Neuronal stem cell (in vitro differentiated cells): ENCODE data around the gene ODAD3.

Source experiments
- DNase-seq: peaks from one replicate; pipeline ENCODE4 v3.0.0-alpha.2; 2013; ENCODE audit warnings: low spot score
- H2AFZ ChIP-seq: one replicate; pipeline ENCODE4 v1.6.1; 2013; ENCODE audit warnings: mild to moderate bottlenecking, low read length, inconsistent platforms
- H2AK5ac ChIP-seq: 2 replicates; pipeline ENCODE4 v1.6.1; 2013; ENCODE audit warnings: low read depth, mild to moderate bottlenecking, inconsistent platforms, low read length, moderate library complexity, mixed read lengths
- H2BK120ac ChIP-seq: 2 replicates; pipeline ENCODE4 v1.6.1; 2013; ENCODE audit warnings: low read depth, mild to moderate bottlenecking, inconsistent platforms, low read length, moderate library complexity, mixed read lengths
- H2BK12ac ChIP-seq: one replicate; pipeline ENCODE4 v1.6.1; 2013; ENCODE audit warnings: low read length, inconsistent platforms
- H2BK15ac ChIP-seq: 2 replicates; pipeline ENCODE4 v1.6.1; 2013; ENCODE audit warnings: mild to moderate bottlenecking, low read length, inconsistent platforms, mixed read lengths
- H2BK5ac ChIP-seq: one replicate; pipeline ENCODE4 v1.6.1; 2013; ENCODE audit warnings: inconsistent platforms, mild to moderate bottlenecking, low read length, moderate library complexity
- H3K14ac ChIP-seq: one replicate; pipeline ENCODE4 v1.6.1; 2013; ENCODE audit warnings: low read length, inconsistent platforms
- H3K18ac ChIP-seq: 2 replicates; pipeline ENCODE4 v1.6.1; 2013; ENCODE audit warnings: low read length, inconsistent platforms
- H3K23ac ChIP-seq: 2 replicates; pipeline ENCODE4 v1.6.1; 2013; ENCODE audit warnings: low read depth, mild to moderate bottlenecking, mixed read lengths, low read length, inconsistent platforms; ENCODE audit not compliant: poor library complexity
- H3K27ac ChIP-seq: replicated peaks from 3 replicates; pipeline ENCODE4 v1.5.1; 2013; ENCODE audit warnings: low read length, inconsistent platforms
- H3K27me3 ChIP-seq, 3 experiments: 2 replicates each; pipeline ENCODE4 v1.6.1; 2013; ENCODE audit warnings: low read length in 3 of 3, mild to moderate bottlenecking in 2 of 3, inconsistent platforms in 1 of 3, low read depth in 1 of 3, mixed read lengths in 1 of 3, moderate library complexity in 1 of 3; ENCODE audit not compliant: control insufficient read depth in 3 of 3, insufficient read depth in 3 of 3
- H3K36me3 ChIP-seq, 2 donors: replicated peaks in 1 of 2; 2 replicates each; pipeline ENCODE4 v1.6.1; 2013; ENCODE audit warnings: low read length in 2 of 2; ENCODE audit not compliant: control insufficient read depth in 2 of 2, insufficient read depth in 2 of 2
- H3K4ac ChIP-seq: 2 replicates; pipeline ENCODE4 v1.6.1; 2013; ENCODE audit warnings: inconsistent platforms, mild to moderate bottlenecking, low read length, moderate library complexity
- H3K4me1 ChIP-seq, 2 donors: 1 replicate in 1 of 2; 2 replicates in 1 of 2; pipeline ENCODE4 v1.6.1; 2013; ENCODE audit warnings: low read length in 2 of 2, low read depth in 1 of 2; ENCODE audit not compliant: control insufficient read depth in 2 of 2, insufficient read depth in 1 of 2
- H3K4me2 ChIP-seq: one replicate; pipeline ENCODE4 v1.6.1; 2013; ENCODE audit warnings: mild to moderate bottlenecking, low read length, inconsistent platforms; ENCODE audit not compliant: insufficient read depth, poor library complexity, severe bottlenecking
- H3K4me3 ChIP-seq, 2 donors: 2 replicates each; pipeline ENCODE4 v1.5.1; 2013; ENCODE audit warnings: low read length in 2 of 2, mild to moderate bottlenecking in 2 of 2, inconsistent platforms in 1 of 2, moderate library complexity in 1 of 2
- H3K79me1 ChIP-seq: one replicate; pipeline ENCODE4 v1.6.1; 2013; ENCODE audit warnings: low read depth, mild to moderate bottlenecking, inconsistent platforms, low read length, moderate library complexity
- H3K9ac ChIP-seq: one replicate; pipeline ENCODE4 v1.6.1; 2013; ENCODE audit warnings: mild to moderate bottlenecking, low read depth, low read length, inconsistent platforms; ENCODE audit not compliant: poor library complexity
- H3K9me3 ChIP-seq, 2 donors: replicated peaks in 1 of 2; 2 replicates each; pipeline versions ENCODE3 to v1.6.1; 2013; ENCODE audit warnings: low read length in 2 of 2, mild to moderate bottlenecking in 2 of 2, inconsistent platforms in 1 of 2, low read depth in 1 of 2, mixed read lengths in 1 of 2, moderate library complexity in 1 of 2; ENCODE audit not compliant: control insufficient read depth in 2 of 2, insufficient read depth in 1 of 2
- H4K8ac ChIP-seq: one replicate; pipeline ENCODE4 v1.6.1; 2013; ENCODE audit warnings: low read depth, mild to moderate bottlenecking, inconsistent platforms, low read length, moderate library complexity
- H4K91ac ChIP-seq: one replicate; pipeline ENCODE4 v1.6.1; 2013; ENCODE audit warnings: low read length, low read depth, mild to moderate bottlenecking, inconsistent platforms; ENCODE audit not compliant: poor library complexity
- WGBS, 2 donors: extraction: QIAGEN DNeasy Blood & Tissue Kit; methylation state at CpG; one replicate each; pipeline ENCODE4 v1.1.7; 2013; ENCODE audit warnings: missing lambda C conversion rate in 2 of 2, mixed read lengths in 1 of 2; ENCODE audit not compliant: insufficient read length in 2 of 2, insufficient replicate concordance in 1 of 2; ENCODE audit errors: extremely low coverage in 2 of 2; 5-methylcytosine and 5-hydroxymethylcytosine counted together

Gene ODAD3

DNA sequence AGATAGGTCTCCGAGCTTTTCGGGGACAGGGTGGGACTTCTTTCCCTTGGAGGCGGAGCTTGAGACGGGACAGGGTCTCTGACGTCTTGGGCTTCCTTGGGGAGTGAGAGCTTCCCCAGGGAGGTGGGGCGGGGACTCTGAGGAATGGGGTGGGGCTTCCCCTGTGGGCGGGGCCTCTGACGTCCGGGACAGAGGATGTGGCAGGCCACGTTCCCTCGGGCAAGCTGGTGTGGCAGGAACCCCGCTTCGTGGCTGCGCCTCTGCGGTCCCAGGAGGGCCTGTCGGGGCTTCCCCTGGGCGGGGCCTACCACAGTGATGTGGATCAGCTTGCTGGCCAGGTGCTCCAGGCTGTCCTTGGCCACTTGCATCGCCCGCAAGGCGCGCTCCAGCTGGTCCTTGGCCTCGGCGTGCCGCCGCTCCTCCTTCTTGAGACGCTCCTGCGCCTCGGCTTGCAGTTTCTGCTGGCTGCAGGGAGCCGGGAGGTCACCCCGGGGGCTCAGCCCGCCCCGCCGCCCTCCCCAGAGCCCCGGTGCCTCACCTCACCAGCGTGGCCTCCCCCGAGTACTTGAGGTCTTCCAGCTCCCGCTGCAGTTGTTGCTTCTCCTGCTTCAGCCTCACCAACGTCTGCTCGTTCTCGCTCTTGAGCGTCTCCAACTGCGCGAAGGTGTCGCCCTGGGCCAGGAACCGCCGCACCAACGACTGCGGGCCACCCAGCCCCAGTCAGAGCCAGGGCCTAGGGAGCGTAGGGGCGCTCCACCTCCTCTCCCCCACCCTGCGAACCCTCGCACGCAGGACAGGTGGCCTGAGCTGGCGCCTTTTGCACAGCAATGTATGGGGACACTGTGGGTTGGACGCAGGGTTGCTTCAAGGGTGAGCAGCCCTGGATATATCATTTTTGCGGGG, 12.5 kb downstream of the ODAD3 start:
- Histone ChIP-seq H3K27me3 (peaks cover 44 to 68% (median 64%) of the 10 kb centered on the region in 3 experiments), H2AK5ac (peak overlapping the region; percentile 75)
- DNase-seq: peak; percentile 17

DNA sequence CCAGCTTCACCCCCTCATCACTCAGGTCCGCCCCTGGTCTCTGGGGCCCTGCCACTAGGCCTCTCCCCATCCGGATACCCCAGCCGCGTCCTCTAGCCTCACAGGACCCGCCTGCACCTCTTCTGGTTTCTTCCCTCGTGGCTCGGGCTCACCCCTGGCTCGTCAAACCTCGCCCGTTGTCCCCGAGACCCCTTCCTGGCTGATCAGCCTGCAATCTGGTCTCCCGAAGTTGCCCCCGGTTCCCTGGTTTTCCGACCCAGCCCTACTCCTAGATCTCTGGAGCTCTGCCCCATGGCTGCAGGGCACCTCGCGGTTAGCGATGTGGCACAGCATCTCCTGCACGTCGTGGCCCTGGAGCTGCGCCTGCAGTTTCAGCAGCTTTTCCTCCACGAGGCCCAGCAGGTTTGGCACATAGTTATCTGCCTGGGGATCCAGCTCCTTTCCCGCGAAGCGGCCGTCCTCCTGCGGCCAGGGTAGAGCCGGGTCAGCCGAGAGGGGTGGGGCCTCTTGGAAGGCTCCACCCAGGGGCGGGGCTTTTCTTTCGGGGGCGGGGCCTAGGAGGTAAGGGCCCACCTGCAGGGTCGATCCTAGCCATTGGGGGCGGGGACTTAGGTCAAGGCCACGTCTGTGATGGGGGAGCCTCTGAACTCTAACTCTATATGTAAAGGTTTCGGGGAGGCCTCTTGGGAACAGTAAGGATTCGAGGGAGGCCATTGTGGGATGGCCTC, 13.4 kb downstream of the ODAD3 start:
- no CpG with 5 or more reads among the region's 36 CpGs for WGBS, 2 donors
- H2BK120ac ChIP-seq: no peak overlapping the region
- peak overlapping the region; percentile 86 for H3K23ac ChIP-seq
- H3K36me3 ChIP-seq: no peaks in the 10 kb centered on the region
- peaks cover 44 to 75% (median 73%) of the 10 kb centered on the region in 3 experiments for H3K27me3 ChIP-seq
- peak overlapping the region; percentile 75 for H2AK5ac ChIP-seq
- peak overlapping the region; percentile 73 for H2BK12ac ChIP-seq
- peak overlapping the region; percentile 82 for H3K14ac ChIP-seq
- H4K8ac ChIP-seq: no peak overlapping the region
- no peak overlapping the region for H3K4me3 ChIP-seq
- H2AFZ ChIP-seq: peak overlapping the region; percentile 88
- DNase-seq: no peak
- no peak overlapping the region for H4K91ac ChIP-seq
- no peaks in the 10 kb centered on the region for H3K79me1 ChIP-seq
- H3K4me1 ChIP-seq: peaks cover 13 to 16% of the 10 kb centered on the region in 2 donors
- H3K4me2 ChIP-seq: no peak overlapping the region
- H3K9me3 ChIP-seq: peaks cover 13 to 14% of the 10 kb centered on the region in 2 donors
- no peak overlapping the region for H2BK15ac ChIP-seq
- H3K18ac ChIP-seq: peak overlapping the region; percentile 90
- no peak overlapping the region for H3K27ac ChIP-seq
- H3K9ac ChIP-seq: peak overlapping the region; percentile 37
- peak overlapping the region; percentile 87 for H2BK5ac ChIP-seq
- H3K4ac ChIP-seq: peak overlapping the region; percentile 37

More for the DNA sequence above, 12.5 kb downstream of the ODAD3 start:
- Histone ChIP-seq H3K9me3 (peaks cover 13% of the 10 kb centered on the region in 2 donors), H3K36me3 (no peaks in the 10 kb centered on the region), H2BK120ac (no peak overlapping the region), H3K4ac (no peak overlapping the region), H3K27ac (no peak overlapping the region), H3K4me2 (peak overlapping the region; percentile 39), H2BK12ac (peak overlapping the region; percentile 58), H2AFZ (peak overlapping the region; percentile 71), H3K4me1 (peaks cover 13 to 16% of the 10 kb centered on the region in 2 donors), H2BK5ac (peak overlapping the region; percentile 39), H3K9ac (peak overlapping the region; percentile 77), H3K14ac (no peak overlapping the region), H3K18ac (peak overlapping the region; percentile 90), H3K79me1 (no peaks in the 10 kb centered on the region), H4K91ac (no peak overlapping the region), H3K4me3 (no peak overlapping the region), H3K23ac (peak overlapping the region; percentile 65), H2BK15ac (no peak overlapping the region), H4K8ac (no peak overlapping the region)
- no CpG with 5 or more reads among the region's 56 CpGs for WGBS, 2 donors

DNA sequence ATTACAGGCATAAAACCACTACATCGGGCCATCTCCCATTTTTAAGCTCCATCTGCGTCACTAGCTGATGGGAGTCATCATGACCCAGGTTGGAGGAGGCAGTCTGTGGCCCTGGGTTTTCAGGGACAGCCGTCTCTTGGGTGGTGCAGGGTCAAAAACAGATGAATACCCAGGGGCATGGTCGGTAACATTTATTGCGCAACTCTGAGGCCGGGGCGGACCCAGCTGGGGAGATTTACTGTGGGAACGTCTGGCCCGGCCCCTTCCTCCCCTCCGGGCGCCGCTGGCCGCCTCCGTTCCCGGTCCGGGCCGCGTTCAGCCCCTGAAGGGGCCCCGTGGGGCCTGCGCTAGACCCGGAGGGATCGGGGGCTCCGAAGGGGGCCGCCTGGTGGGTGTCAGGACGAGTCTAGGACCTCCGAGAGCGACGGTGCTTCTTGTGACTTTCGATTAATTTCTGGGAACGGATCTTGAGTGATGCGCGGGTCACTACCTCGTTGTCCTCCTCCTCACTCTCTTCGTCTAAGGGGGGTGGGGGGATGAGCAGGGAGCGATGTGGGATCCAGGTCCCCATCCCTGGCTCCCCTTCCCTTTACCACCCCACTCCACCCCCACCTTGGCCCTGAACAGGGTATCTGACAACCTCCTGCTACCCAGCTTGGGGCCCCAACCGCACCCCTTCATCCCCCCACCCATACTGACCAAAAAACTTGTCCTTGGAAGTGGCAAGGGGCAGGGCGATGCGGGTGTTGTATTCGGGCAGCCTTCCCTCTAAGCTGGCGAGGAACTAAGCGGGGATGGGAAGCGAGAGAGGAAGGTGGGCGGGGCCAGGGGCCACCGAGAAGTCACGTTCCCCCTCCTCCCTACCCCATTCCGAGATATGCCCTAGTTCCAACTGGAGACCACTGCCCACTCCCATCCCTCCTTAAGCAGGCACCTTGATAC, 14.2 kb downstream of the ODAD3 start:
- Histone ChIP-seq H3K4me3 (peak overlapping the region in 1 of 2 donors; percentile 26), H2BK12ac (no peak overlapping the region), H3K18ac (peak overlapping the region; percentile 90), H2AK5ac (peak overlapping the region; percentile 75), H3K14ac (peak overlapping the region; percentile 21), H3K27me3 (peaks cover 44 to 75% (median 73%) of the 10 kb centered on the region in 3 experiments), H4K8ac (no peak overlapping the region), H3K4ac (no peak overlapping the region), H4K91ac (no peak overlapping the region), H2BK120ac (no peak overlapping the region), H3K9ac (peak overlapping the region; percentile 72), H3K23ac (peak overlapping the region; percentile 86), H2AFZ (peak overlapping the region; percentile 88), H3K27ac (no peak overlapping the region), H3K9me3 (peaks cover 13 to 14% of the 10 kb centered on the region in 2 donors), H2BK5ac (peak overlapping the region; percentile 87), H3K4me2 (peak overlapping the region; percentile 45), H2BK15ac (peak overlapping the region; percentile 81), H3K36me3 (no peaks in the 10 kb centered on the region), H3K79me1 (no peaks in the 10 kb centered on the region), H3K4me1 (peaks cover 13 to 16% of the 10 kb centered on the region in 2 donors)
- WGBS, 2 donors: no CpG with 5 or more reads among the region's 46 CpGs
- no peak for DNase-seq
